Esophagus muscularis mucosa (tissue), 3 donors: ENCODE measurements around the gene ACAT2.

Experiments
- EP300 ChIP-seq: sonication (generic); formaldehyde crosslinking; IDR thresholded peaks from one replicate; pipeline ENCODE4 v1.6.1; 2017; ENCODE audit warnings: antibody characterized with exemption
- TF ChIP-seq, protein P1 (sequence below), 3 experiments: fragments of 200-600 bp in 2 of 3; fragments of 450-650 bp in 1 of 3; sonication (generic) in 2 of 3; IDR thresholded peaks; one replicate each; pipeline ENCODE4 v1.5.1; 2017 to 2019; ENCODE audit warnings: antibody characterized with exemption in 3 of 3, mild to moderate bottlenecking in 2 of 3, moderate library complexity in 1 of 3

DNA sequence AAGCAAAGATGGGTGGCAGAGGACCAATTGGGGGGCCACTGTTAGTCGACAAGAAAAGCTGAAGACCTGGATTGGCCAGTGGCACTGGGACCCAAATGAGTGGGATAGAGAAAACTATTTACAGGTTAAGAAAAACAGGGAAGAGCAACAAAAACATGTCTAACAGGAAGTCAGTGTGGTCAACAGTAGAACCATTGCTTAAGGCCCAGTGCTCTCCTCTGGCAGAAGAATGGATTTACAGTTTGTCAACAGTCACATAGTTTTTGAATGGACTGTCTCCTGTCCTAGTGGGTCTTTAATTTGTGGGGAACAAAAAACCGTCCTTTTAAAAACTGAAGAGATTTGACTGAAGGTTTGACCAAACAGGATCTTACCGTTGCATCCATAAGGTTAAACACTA, 46.7 kb upstream of the ACAT2 start:
- no peak for TF ChIP-seq EP300
- TF ChIP-seq, protein P1, sequence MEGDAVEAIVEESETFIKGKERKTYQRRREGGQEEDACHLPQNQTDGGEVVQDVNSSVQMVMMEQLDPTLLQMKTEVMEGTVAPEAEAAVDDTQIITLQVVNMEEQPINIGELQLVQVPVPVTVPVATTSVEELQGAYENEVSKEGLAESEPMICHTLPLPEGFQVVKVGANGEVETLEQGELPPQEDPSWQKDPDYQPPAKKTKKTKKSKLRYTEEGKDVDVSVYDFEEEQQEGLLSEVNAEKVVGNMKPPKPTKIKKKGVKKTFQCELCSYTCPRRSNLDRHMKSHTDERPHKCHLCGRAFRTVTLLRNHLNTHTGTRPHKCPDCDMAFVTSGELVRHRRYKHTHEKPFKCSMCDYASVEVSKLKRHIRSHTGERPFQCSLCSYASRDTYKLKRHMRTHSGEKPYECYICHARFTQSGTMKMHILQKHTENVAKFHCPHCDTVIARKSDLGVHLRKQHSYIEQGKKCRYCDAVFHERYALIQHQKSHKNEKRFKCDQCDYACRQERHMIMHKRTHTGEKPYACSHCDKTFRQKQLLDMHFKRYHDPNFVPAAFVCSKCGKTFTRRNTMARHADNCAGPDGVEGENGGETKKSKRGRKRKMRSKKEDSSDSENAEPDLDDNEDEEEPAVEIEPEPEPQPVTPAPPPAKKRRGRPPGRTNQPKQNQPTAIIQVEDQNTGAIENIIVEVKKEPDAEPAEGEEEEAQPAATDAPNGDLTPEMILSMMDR (IDR thresholded peaks at IDR 0.05) = no peak
